Right lobe of liver (tissue), 4 donors: Measurements from ENCODE around the gene PIP4K2B.

Experiments used
- CTCF ChIP-seq, 4 donors: fragments of 200-600 bp in 3 of 4; fragments of 450-650 bp in 1 of 4; IDR thresholded peaks; one replicate each; pipeline versions ENCODE4 v1.5.1 to v1.8.0; 2016 to 2022; ENCODE audit warnings: antibody characterized with exemption in 4 of 4, mild to moderate bottlenecking in 2 of 4
- POLR2A ChIP-seq: fragments of 450-650 bp; IDR thresholded peaks from one replicate; pipeline ENCODE4 v1.6.1; 2017; ENCODE audit warnings: antibody characterized with exemption, mild to moderate bottlenecking
- donor health status: DM: no; HTN: no; CAD: no.
- donor health status: DM: no; HTN: no; CAD: no.
- donor health status: DM: no; HTN: yes; CAD: no.

DNA sequence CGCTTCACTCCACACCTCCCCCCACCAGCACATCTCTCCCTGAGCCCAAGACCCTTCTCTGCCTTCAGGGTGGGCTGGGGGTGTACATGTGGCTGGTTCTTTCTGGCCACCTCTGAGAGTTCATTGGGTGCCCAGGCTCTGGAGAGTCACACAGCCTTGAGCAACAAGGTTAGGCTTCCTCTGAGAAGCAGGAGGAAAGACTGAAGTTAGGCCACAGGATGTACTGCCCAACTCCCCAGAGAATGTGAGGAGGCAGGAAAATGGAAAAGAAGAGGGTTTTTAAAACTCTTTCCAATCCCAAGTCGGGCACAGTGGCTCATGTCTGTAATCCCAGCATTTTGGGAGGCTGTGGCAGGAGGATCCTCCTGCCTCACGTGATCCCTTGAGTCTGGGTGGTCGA is 58.5 kb downstream of the PIP4K2B start:
- TF ChIP-seq CTCF (IDR thresholded peaks at IDR 0.05) (no peak), POLR2A (no peak)
